ENCODE data around the gene SMIM41. TPM values are rescaled to one million over a fixed set of nuclear protein-coding genes. Genes with fewer than 3 reads are reported as not detected.

Gene SMIM41
- total RNA-seq, 1 donor from 2014 or later = 0.35 TPM

GRCh38 chr12:52127683-52128450 is 48.4 kb downstream of the SMIM41 start:
- intact Hi-C loops (cut with DNase I) = no loop called here
- no peak for ATAC-seq (ENCODE audit: poor library complexity)
- no peak for DNase-seq

GRCh38 chr12:52130711-52131110 is 51.2 kb downstream of the SMIM41 start:
- intact Hi-C loops (cut with DNase I) = no loop called here
- DNase-seq (no peak), ATAC-seq (ENCODE audit: poor library complexity) (no peak)

GRCh38 chr12:52132754-52133161 is 53.3 kb downstream of the SMIM41 start:
- ATAC-seq (ENCODE audit: poor library complexity) = no peak
- no peak for DNase-seq
- intact Hi-C loops (cut with DNase I) = no loop called here

- DNase-seq (peak; percentile 39), ATAC-seq (ENCODE audit: poor library complexity) (no peak)
- intact Hi-C loops (cut with DNase I) = no loop called here
These were observed 58.2 kb downstream of the SMIM41 start for GRCh38 chr12:52137746-52138145.

- ATAC-seq (ENCODE audit: poor library complexity) (no peak), DNase-seq (peak; percentile 18)
- intact Hi-C loops (cut with DNase I) = no loop called here
These were observed 59.6 kb downstream of the SMIM41 start for GRCh38 chr12:52139147-52139546.

GRCh38 chr12:52139579-52140062 is 60.1 kb downstream of the SMIM41 start:
- DNase-seq (no peak), ATAC-seq (ENCODE audit: poor library complexity) (no peak)
- intact Hi-C loops (cut with DNase I) = no loop called here

GRCh38 chr12:52141306-52141705 is 61.8 kb downstream of the SMIM41 start:
- DNase-seq (no peak), ATAC-seq (ENCODE audit: poor library complexity) (no peak)
- intact Hi-C loops (cut with DNase I) = no loop called here

- no peak for ATAC-seq (ENCODE audit: poor library complexity)
- intact Hi-C loops (cut with DNase I) = no loop called here
- no peak for DNase-seq
These were observed 62.4 kb downstream of the SMIM41 start for GRCh38 chr12:52141875-52142274.

GRCh38 chr12:52142431-52142830 is 62.9 kb downstream of the SMIM41 start:
- ATAC-seq (ENCODE audit: poor library complexity) = no peak
- no peak for DNase-seq
- intact Hi-C loops (cut with DNase I) = no loop called here

GRCh38 chr12:52144512-52145227 is 65.2 kb downstream of the SMIM41 start:
- ATAC-seq (ENCODE audit: poor library complexity) (no peak), DNase-seq (peak; percentile 35)
- intact Hi-C loops (cut with DNase I) = no loop called here

GRCh38 chr12:52145228-52146088 is 66.0 kb downstream of the SMIM41 start:
- DNase-seq (peak; percentile 27), ATAC-seq (ENCODE audit: poor library complexity) (no peak)
- intact Hi-C loops (cut with DNase I) = no loop called here

- intact Hi-C loops (cut with DNase I) = no loop called here
- no peak for ATAC-seq (ENCODE audit: poor library complexity)
- peak; percentile 27 for DNase-seq
These were observed 66.8 kb downstream of the SMIM41 start for GRCh38 chr12:52146089-52146821.

GRCh38 chr12:52146822-52147366 is 67.4 kb downstream of the SMIM41 start:
- no peak for ATAC-seq (ENCODE audit: poor library complexity)
- DNase-seq = no peak
- intact Hi-C loops (cut with DNase I) = no loop called here

- intact Hi-C loops (cut with DNase I) = no loop called here
- ATAC-seq (ENCODE audit: poor library complexity) (peak; percentile 73), DNase-seq (peak; percentile 89)
These were observed 68.0 kb downstream of the SMIM41 start for GRCh38 chr12:52147367-52147963.

- no peak for DNase-seq
- ATAC-seq (ENCODE audit: poor library complexity) = no peak
- intact Hi-C loops (cut with DNase I) = no loop called here
These were observed 68.5 kb downstream of the SMIM41 start for GRCh38 chr12:52147964-52148463.

GRCh38 chr12:52148464-52149181 is 69.1 kb downstream of the SMIM41 start:
- intact Hi-C loops (cut with DNase I) = no loop called here
- DNase-seq (peak; percentile 7), ATAC-seq (ENCODE audit: poor library complexity) (peak; percentile 3)

- DNase-seq = peak; percentile 34
- ATAC-seq (ENCODE audit: poor library complexity) = no peak
- intact Hi-C loops (cut with DNase I) = no loop called here
These were observed 69.7 kb downstream of the SMIM41 start for GRCh38 chr12:52149182-52149641.

Data from Right ventricle myocardium superior (tissue), 1 donor.